ENCODE data around the gene PDZRN3.

The PDZRN3 gene

GRCh38 chr3:73433079-73433478, 191.7 kb downstream of the PDZRN3 start:
- Histone ChIP-seq H3K4me1 (peaks cover 0 to 73% (median 13%) of the 10 kb centered on the region in 4 donors), H3K27ac (no peak overlapping the region), H3K9me3 (no peaks in the 10 kb centered on the region), H3K27me3 (no peaks in the 10 kb centered on the region), H3K4me3 (no peak overlapping the region), H3K36me3 (no peaks in the 10 kb centered on the region)
- intact Hi-C loops (cut with DNase I; ENCODE audit: low total_unique reads) = no loop called here
- no peak for TF ChIP-seq CTCF (IDR thresholded peaks at IDR 0.05)
- no peak for DNase-seq

GRCh38 chr3:73432706-73433032, 192.1 kb downstream of the PDZRN3 start:
- Histone ChIP-seq H3K9me3 (no peaks in the 10 kb centered on the region), H3K27ac (no peak overlapping the region), H3K27me3 (no peaks in the 10 kb centered on the region), H3K4me1 (peaks cover 0 to 73% (median 14%) of the 10 kb centered on the region in 4 donors), H3K36me3 (no peaks in the 10 kb centered on the region), H3K4me3 (no peak overlapping the region)
- TF ChIP-seq CTCF (IDR thresholded peaks at IDR 0.05) = no peak
- no peak for DNase-seq
- intact Hi-C loops (cut with DNase I; ENCODE audit: low total_unique reads) = no loop called here

GRCh38 chr3:73432023-73432705, 192.6 kb downstream of the PDZRN3 start:
- no peak for DNase-seq
- H3K27ac ChIP-seq = no peak overlapping the region
- intact Hi-C loops (cut with DNase I; ENCODE audit: low total_unique reads) = no loop called here

GRCh38 chr3:73431183-73431900, 193.4 kb downstream of the PDZRN3 start:
- intact Hi-C loops (cut with DNase I; ENCODE audit: low total_unique reads) = no loop called here
- DNase-seq = no peak
- peaks cover 0 to 76% (median 25%) of the 10 kb centered on the region in 4 donors for H3K4me1 ChIP-seq
- no peaks in the 10 kb centered on the region for H3K27me3 ChIP-seq
- no peak overlapping the region for H3K27ac ChIP-seq
- H3K9me3 ChIP-seq = no peaks in the 10 kb centered on the region
- no peak overlapping the region for H3K4me3 ChIP-seq
- no peaks in the 10 kb centered on the region for H3K36me3 ChIP-seq
- no peak for TF ChIP-seq CTCF (IDR thresholded peaks at IDR 0.05)

More at GRCh38 chr3:73432023-73432705, 192.6 kb downstream of the PDZRN3 start:
- Histone ChIP-seq H3K4me3 (no peak overlapping the region), H3K9me3 (no peaks in the 10 kb centered on the region), H3K27me3 (no peaks in the 10 kb centered on the region), H3K36me3 (no peaks in the 10 kb centered on the region), H3K4me1 (peaks cover 0 to 73% (median 19%) of the 10 kb centered on the region in 4 donors)
- TF ChIP-seq CTCF (IDR thresholded peaks at IDR 0.05) = peak; percentile 45 to 66

GRCh38 chr3:73427048-73427706, 197.6 kb downstream of the PDZRN3 start:
- no peaks in the 10 kb centered on the region for H3K27me3 ChIP-seq
- peak overlapping the region; percentile 9 to 37 for H3K27ac ChIP-seq
- no peaks in the 10 kb centered on the region for H3K36me3 ChIP-seq
- no peaks in the 10 kb centered on the region for H3K9me3 ChIP-seq
- peaks cover 0 to 63% (median 24%) of the 10 kb centered on the region in 4 donors for H3K4me1 ChIP-seq
- no peak for DNase-seq
- intact Hi-C loops (cut with DNase I; ENCODE audit: low total_unique reads) = no loop called here
- H3K4me3 ChIP-seq = no peak overlapping the region
- no peak for TF ChIP-seq CTCF (IDR thresholded peaks at IDR 0.05)

Data from tibial artery (tissue), 4 donors.